Middle frontal gyrus (tissue), 1 donor: ENCODE data around the gene MORN5.

Experiments
- DNase-seq: peaks from one replicate; pipeline ENCODE4 v3.0.0-alpha.2; 2015; ENCODE audit warnings: low spot score; ENCODE audit errors: extremely low spot score

Gene MORN5

GRCh38 chr9:122214507-122214906 lies 54.8 kb downstream of the MORN5 start:
- no peak for DNase-seq

GRCh38 chr9:122215663-122216062 lies 56.0 kb downstream of the MORN5 start:
- no peak for DNase-seq

- no peak for DNase-seq
Observed at GRCh38 chr9:122216138-122216797, 56.6 kb downstream of the MORN5 start.

GRCh38 chr9:122216798-122217418 lies 57.2 kb downstream of the MORN5 start:
- no peak for DNase-seq

GRCh38 chr9:122217640-122218039 lies 57.9 kb downstream of the MORN5 start:
- DNase-seq: no peak

- no peak for DNase-seq
Observed at GRCh38 chr9:122218071-122218934, 58.6 kb downstream of the MORN5 start.

- DNase-seq: no peak
Observed at GRCh38 chr9:122218935-122219855, 59.5 kb downstream of the MORN5 start.

GRCh38 chr9:122219856-122220672 lies 60.4 kb downstream of the MORN5 start:
- DNase-seq: no peak

GRCh38 chr9:122220673-122221182 lies 61.0 kb downstream of the MORN5 start:
- no peak for DNase-seq

GRCh38 chr9:122221183-122221811 lies 61.6 kb downstream of the MORN5 start:
- no peak for DNase-seq

- no peak for DNase-seq
Observed at GRCh38 chr9:122222791-122223190, 63.1 kb downstream of the MORN5 start.

GRCh38 chr9:122223435-122223834 lies 63.7 kb downstream of the MORN5 start:
- DNase-seq: no peak

GRCh38 chr9:122225312-122226141 lies 65.8 kb downstream of the MORN5 start:
- DNase-seq: no peak

GRCh38 chr9:122226142-122226757 lies 66.5 kb downstream of the MORN5 start:
- no peak for DNase-seq

GRCh38 chr9:122226758-122227574 lies 67.3 kb downstream of the MORN5 start:
- DNase-seq: no peak

- no peak for DNase-seq
Observed at GRCh38 chr9:122227575-122227900, 67.8 kb downstream of the MORN5 start.

- DNase-seq: no peak
Observed at GRCh38 chr9:122228191-122228567, 68.5 kb downstream of the MORN5 start.
